GM12892 (cell line): Measurements from ENCODE around the gene PLXDC1.

Experiments used
- POLR2A ChIP-seq: IDR thresholded peaks from 2 replicates; pipeline ENCODE4 v1.6.1; 2011; ENCODE audit warnings: low read depth, low read length, control low read depth
- POLR2AphosphoS5 ChIP-seq: IDR thresholded peaks from 2 replicates; pipeline ENCODE4 v1.6.1; 2011; ENCODE audit warnings: low read depth, low read length, control low read depth

DNA sequence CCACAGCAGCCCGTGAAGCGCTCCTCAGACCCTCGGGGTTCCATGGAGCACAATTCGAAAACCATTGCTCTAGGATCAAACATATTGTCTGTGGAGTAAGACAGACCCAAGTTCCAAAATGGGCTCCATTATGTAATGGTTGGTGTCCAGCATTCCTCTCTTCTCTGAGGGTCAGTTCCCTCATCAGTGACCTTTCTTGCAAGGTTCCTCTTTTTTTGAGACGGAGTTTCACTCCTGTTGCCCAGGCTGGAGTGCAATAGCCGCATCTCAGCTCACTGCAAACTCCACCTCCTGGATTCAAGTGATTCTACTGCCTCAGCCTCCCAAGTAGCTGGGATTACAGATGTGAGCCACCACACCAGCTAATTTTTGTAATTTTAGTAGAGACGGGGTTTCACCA, 28.4 kb downstream of the PLXDC1 start:
- no peak for TF ChIP-seq POLR2AphosphoS5
- TF ChIP-seq POLR2A: no peak
